ENCODE data around the gene RABAC1.

Gene RABAC1

GRCh38 chr19:41957161-41957837 lies 1.8 kb downstream of the RABAC1 start:
- DNase-seq (ENCODE audit: low read depth), result no peak
- no peak for TF ChIP-seq CTCF (IDR thresholded peaks at IDR 0.05; ENCODE audit: control insufficient read depth, extremely low read depth, insufficient read depth)
- H3K4me3 ChIP-seq (ENCODE audit: low read depth, low read length), result no peak overlapping the region

GRCh38 chr19:41956621-41957020 lies 2.5 kb downstream of the RABAC1 start:
- TF ChIP-seq CTCF (IDR thresholded peaks at IDR 0.05; ENCODE audit: control insufficient read depth, extremely low read depth, insufficient read depth), result no peak
- DNase-seq (ENCODE audit: low read depth), result no peak
- no peak overlapping the region for H3K4me3 ChIP-seq (ENCODE audit: low read depth, low read length)

DNA sequence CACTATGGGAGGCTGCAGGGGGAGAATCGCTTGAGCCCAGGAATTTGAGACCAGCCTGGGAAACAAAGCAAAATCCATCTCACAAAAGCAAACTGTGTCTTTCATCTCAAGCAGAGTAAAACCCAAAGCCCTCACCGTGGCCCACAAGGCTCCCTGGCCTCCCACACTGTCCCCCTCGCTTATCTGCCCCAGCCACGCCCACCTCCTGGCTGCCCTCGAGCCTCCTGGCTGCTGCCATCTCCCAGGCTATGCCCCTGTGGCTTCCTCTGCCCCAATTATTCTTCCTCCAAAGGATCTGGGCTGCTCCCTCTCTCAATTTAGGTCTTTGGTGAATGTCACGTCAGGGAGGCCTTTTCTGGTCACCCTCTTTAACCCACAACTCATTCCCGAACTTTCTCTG lies 3.6 kb downstream of the RABAC1 start:
- no peak for TF ChIP-seq CTCF (IDR thresholded peaks at IDR 0.05; ENCODE audit: control insufficient read depth, extremely low read depth, insufficient read depth)
- H3K4me3 ChIP-seq (ENCODE audit: low read depth, low read length), result no peak overlapping the region
- no peak for DNase-seq (ENCODE audit: low read depth)

- peak; percentile 72 for TF ChIP-seq CTCF (IDR thresholded peaks at IDR 0.05; ENCODE audit: control insufficient read depth, extremely low read depth, insufficient read depth)
- no peak for DNase-seq (ENCODE audit: low read depth)
- H3K4me3 ChIP-seq (ENCODE audit: low read depth, low read length), result no peak overlapping the region
Observed at GRCh38 chr19:41951686-41952172, 7.4 kb downstream of the RABAC1 start.

GRCh38 chr19:41947091-41947490 lies 12.0 kb downstream of the RABAC1 start:
- H3K4me3 ChIP-seq (ENCODE audit: low read depth, low read length), result no peak overlapping the region
- no peak for DNase-seq (ENCODE audit: low read depth)
- TF ChIP-seq CTCF (IDR thresholded peaks at IDR 0.05; ENCODE audit: control insufficient read depth, extremely low read depth, insufficient read depth), result no peak

GRCh38 chr19:41945135-41945766 lies 13.9 kb downstream of the RABAC1 start:
- H3K4me3 ChIP-seq (ENCODE audit: low read depth, low read length), result no peak overlapping the region
- no peak for DNase-seq (ENCODE audit: low read depth)
- TF ChIP-seq CTCF (IDR thresholded peaks at IDR 0.05; ENCODE audit: control insufficient read depth, extremely low read depth, insufficient read depth), result no peak

All from LNCaP clone FGC (cell line).